PC-9 (cell line): Measurements from ENCODE around the gene CCNB1. TPM values are rescaled to one million over a fixed set of nuclear protein-coding genes. Genes with fewer than 3 reads are reported as not detected.
"Not testable (repeated sequence)": the region's sequence is repeated elsewhere in the genome, so short reads cannot be mapped to it uniquely, and the experiment has no call there.

Source experiments
- BruUV-seq: library from RNA; stranded (reverse); fragments of 400-500 nt; replicated peaks from 2 replicates; lab custom pipeline; 2021; lab: Mats Ljungman, UMichigan
- CTCF ChIA-PET: fragments of 300-600 bp; sonication (Branson Sonifier 250); formaldehyde crosslinking; loops from one replicate; lab custom pipeline; 2022; ENCODE audit warnings: antibody characterized with exemption; lab: Charles Lee
- POLR2A ChIA-PET: fragments of 300-600 bp; sonication (Branson Sonifier 250); formaldehyde crosslinking; loops from one replicate; lab custom pipeline; 2022; ENCODE audit warnings: antibody characterized with exemption; ENCODE audit not compliant: unreplicated experiment; lab: Charles Lee
- DNase-seq, 2 experiments: peaks; one replicate each; pipeline versions ENCODE4 v3.0.0 to v3.0.0-alpha.2; 2015 to 2022; ENCODE audit warnings: mixed read lengths in 1 of 2
- H2AFZ ChIP-seq: fragments of 200-600 bp; sonication (generic); 2 replicates; pipeline ENCODE4 v1.8.1; 2017; ENCODE audit warnings: antibody characterized with exemption
- H3F3A ChIP-seq: fragments of 200-600 bp; sonication (generic); 2 replicates; pipeline ENCODE4 v1.8.1; 2017; ENCODE audit warnings: antibody characterized with exemption, mild to moderate bottlenecking, low read depth; ENCODE audit not compliant: insufficient read depth
- H3K27ac ChIP-seq: fragments of 200-600 bp; sonication (generic); 2 replicates; pipeline ENCODE4 v1.6.1; 2016; ENCODE audit warnings: mixed run types
- H3K27me3 ChIP-seq: fragments of 200-600 bp; sonication (generic); 2 replicates; pipeline ENCODE4 v1.6.1; 2016; ENCODE audit warnings: low read depth, mixed run types; ENCODE audit not compliant: insufficient read depth
- H3K36me3 ChIP-seq: fragments of 200-600 bp; sonication (generic); 2 replicates; pipeline ENCODE4 v1.6.1; 2016; ENCODE audit warnings: low read depth, mixed run types
- H3K4me1 ChIP-seq: fragments of 200-600 bp; sonication (generic); replicated peaks from 2 replicates; pipeline ENCODE4 v1.6.1; 2016; ENCODE audit warnings: mixed run types; ENCODE audit not compliant: insufficient read depth
- H3K4me2 ChIP-seq: fragments of 200-600 bp; sonication (generic); 2 replicates; pipeline ENCODE4 v1.6.1; 2017; ENCODE audit warnings: mixed run types
- H3K4me3 ChIP-seq: fragments of 200-600 bp; sonication (generic); 2 replicates; pipeline ENCODE4 v1.6.1; 2016; ENCODE audit warnings: mixed run types
- H3K79me2 ChIP-seq: fragments of 200-600 bp; sonication (generic); 2 replicates; pipeline ENCODE4 v1.6.1; 2017; ENCODE audit warnings: low read depth, mixed run types
- H3K9me2 ChIP-seq: fragments of 200-600 bp; sonication (generic); 2 replicates; pipeline ENCODE4 v1.8.1; 2017; ENCODE audit warnings: mild to moderate bottlenecking; ENCODE audit not compliant: insufficient read depth
- H3K9me3 ChIP-seq: fragments of 200-600 bp; sonication (generic); 2 replicates; pipeline ENCODE4 v1.8.1; 2016; ENCODE audit warnings: low read depth; ENCODE audit not compliant: insufficient read depth
- H4K20me1 ChIP-seq: fragments of 200-600 bp; sonication (generic); 2 replicates; pipeline ENCODE4 v1.8.1; 2017; ENCODE audit not compliant: insufficient read depth
- CTCF ChIP-seq: fragments of 200-600 bp; sonication (generic); conservative IDR thresholded peaks from 2 replicates; pipeline ENCODE4 v1.6.1; 2017; ENCODE audit warnings: mixed run types, antibody characterized with exemption, mild to moderate bottlenecking, moderate library complexity
- EZH2 ChIP-seq: fragments of 200-600 bp; sonication (generic); IDR thresholded peaks from 2 replicates; pipeline ENCODE4 v1.8.0; 2017; ENCODE audit warnings: antibody characterized with exemption, low read depth
- intact Hi-C: fragments of 100-400 bp; cut with micrococcal nuclease; formaldehyde crosslinking; loops from one replicate; pipeline ENCODE4 v1.10.0; 2022; ENCODE audit not compliant: unreplicated experiment
- total RNA-seq: library from RNA; stranded (reverse); gene quantifications from 2 replicates; pipeline ENCODE4 v1.2.3, GENCODE V29; 2021

The CCNB1 gene
- total RNA-seq, 1 experiment from 2014 or later = 248 TPM

GRCh38 chr5:69137807-69138206 is 29.1 kb upstream of the CCNB1 start:
- CTCF ChIA-PET = no interaction called here
- BruUV-seq = no TSS peak
- POLR2A ChIA-PET = no interaction called here
- no peaks in the 10 kb centered on the region for H3K9me2 ChIP-seq
- no peaks in the 10 kb centered on the region for H3K4me1 ChIP-seq
- H3K36me3 ChIP-seq = no peaks in the 10 kb centered on the region; the same call in 1 of the 2 replicates
- no peaks in the 10 kb centered on the region for H3K9me3 ChIP-seq
- no peak overlapping the region for H3K4me2 ChIP-seq
- no peaks in the 10 kb centered on the region for H3K27me3 ChIP-seq
- H4K20me1 ChIP-seq = no peaks in the 10 kb centered on the region
- TF ChIP-seq CTCF = no peak
- no peak for TF ChIP-seq EZH2
- no peak for DNase-seq
- no peak overlapping the region for H3K27ac ChIP-seq
- H3F3A ChIP-seq = no peaks in the 10 kb centered on the region; the same call in 1 of the 2 replicates
- H3K79me2 ChIP-seq = no peaks in the 10 kb centered on the region
- intact Hi-C loops = no loop called here
- H2AFZ ChIP-seq = no peak overlapping the region
- H3K4me3 ChIP-seq = no peak overlapping the region

GRCh38 chr5:69138766-69139165 is 28.2 kb upstream of the CCNB1 start:
- no peaks in the 10 kb centered on the region for H3K9me2 ChIP-seq
- no peak overlapping the region for H3K27ac ChIP-seq
- intact Hi-C loops = no loop called here
- TF ChIP-seq CTCF = no peak
- no peak for TF ChIP-seq EZH2
- no peak overlapping the region for H3K4me3 ChIP-seq
- H3K79me2 ChIP-seq = no peaks in the 10 kb centered on the region
- CTCF ChIA-PET = no interaction called here
- H2AFZ ChIP-seq = no peak overlapping the region
- H3K4me2 ChIP-seq = no peak overlapping the region
- H3F3A ChIP-seq = no peaks in the 10 kb centered on the region; the same call in 1 of the 2 replicates
- POLR2A ChIA-PET = no interaction called here
- no peaks in the 10 kb centered on the region for H4K20me1 ChIP-seq
- H3K36me3 ChIP-seq = no peaks in the 10 kb centered on the region
- H3K4me1 ChIP-seq = no peaks in the 10 kb centered on the region
- DNase-seq = no peak
- H3K27me3 ChIP-seq = no peaks in the 10 kb centered on the region
- BruUV-seq = no TSS peak
- H3K9me3 ChIP-seq = no peaks in the 10 kb centered on the region

GRCh38 chr5:69140239-69140638 is 26.7 kb upstream of the CCNB1 start:
- H3K4me2 ChIP-seq, H3K9me3 ChIP-seq, H3K9me2 ChIP-seq, H3K4me3 ChIP-seq, H3K4me1 ChIP-seq, DNase-seq, intact Hi-C loops, BruUV-seq, CTCF ChIA-PET, H3K27me3 ChIP-seq, H3F3A ChIP-seq, H3K36me3 ChIP-seq, H2AFZ ChIP-seq, H4K20me1 ChIP-seq, H3K79me2 ChIP-seq, H3K27ac ChIP-seq: not testable (repeated sequence)
- POLR2A ChIA-PET = interaction anchor here (0.6 kb wide), 1 partner anchor 1896 kb away, joined by 3 read pairs; no protein-coding TSS in a partner anchor

- H2AFZ ChIP-seq = no peak overlapping the region
- intact Hi-C loops = no loop called here
- TF ChIP-seq CTCF (no peak), EZH2 (no peak)
- ChIA-PET CTCF (no interaction called here), POLR2A (interaction anchor here (0.6 kb wide), 1 partner anchor 1897 kb away, joined by 3 read pairs; no protein-coding TSS in a partner anchor)
- no peaks in the 10 kb centered on the region for H3K36me3 ChIP-seq
- no peaks in the 10 kb centered on the region for H4K20me1 ChIP-seq
- no peaks in the 10 kb centered on the region for H3K9me2 ChIP-seq
- no peaks in the 10 kb centered on the region for H3K27me3 ChIP-seq
- no peak for DNase-seq
- no peak overlapping the region for H3K4me3 ChIP-seq
- BruUV-seq = no TSS peak
- H3K4me1 ChIP-seq = no peaks in the 10 kb centered on the region
- no peak overlapping the region for H3K4me2 ChIP-seq
- no peaks in the 10 kb centered on the region for H3K9me3 ChIP-seq
- H3K27ac ChIP-seq = no peak overlapping the region
- H3F3A ChIP-seq = no peaks in the 10 kb centered on the region; the same call in 1 of the 2 replicates
- H3K79me2 ChIP-seq = no peaks in the 10 kb centered on the region
Measured at GRCh38 chr5:69140827-69141226, 26.1 kb upstream of the CCNB1 start.

GRCh38 chr5:69148576-69148975 is 18.4 kb upstream of the CCNB1 start:
- H3K4me2 ChIP-seq, H3K36me3 ChIP-seq, H3K79me2 ChIP-seq, POLR2A ChIA-PET, BruUV-seq, H3K9me3 ChIP-seq, H2AFZ ChIP-seq, H4K20me1 ChIP-seq, H3F3A ChIP-seq, H3K4me3 ChIP-seq, H3K9me2 ChIP-seq, H3K27me3 ChIP-seq, intact Hi-C loops, H3K4me1 ChIP-seq, H3K27ac ChIP-seq, DNase-seq: not testable (repeated sequence)
- CTCF ChIA-PET = interaction anchor here (0.7 kb wide), 1 partner anchor 199 kb away, joined by 3 read pairs; no protein-coding TSS in a partner anchor
